ENCODE measurements around the gene ANTKMT.

The ANTKMT gene

GRCh38 chr16:700684-701584 lies 20.0 kb upstream of the ANTKMT start:
- peak; percentile 92 for DNase-seq (ENCODE audit: low spot score)

- DNase-seq (ENCODE audit: low spot score): no peak
Observed at GRCh38 chr16:702341-702740, 18.6 kb upstream of the ANTKMT start.

- no peak for DNase-seq (ENCODE audit: low spot score)
Observed at GRCh38 chr16:703406-703805, 17.5 kb upstream of the ANTKMT start.

- no peak for DNase-seq (ENCODE audit: low spot score)
Observed at GRCh38 chr16:704047-704446, 16.9 kb upstream of the ANTKMT start.

GRCh38 chr16:704552-705380 lies 16.2 kb upstream of the ANTKMT start:
- DNase-seq (ENCODE audit: low spot score): no peak

GRCh38 chr16:705431-706188 lies 15.3 kb upstream of the ANTKMT start, which contains the start of gene FBXL16:
Gene FBXL16 (minus strand): TSS chr16:705801. CDS start chr16:697405, 8,396 bp downstream.
- peak; percentile 81 for DNase-seq (ENCODE audit: low spot score)

- DNase-seq (ENCODE audit: low spot score): peak; percentile 35
Observed at GRCh38 chr16:706189-707061, 14.5 kb upstream of the ANTKMT start.

- no peak for DNase-seq (ENCODE audit: low spot score)
Observed at GRCh38 chr16:707062-707538, 13.8 kb upstream of the ANTKMT start.

GRCh38 chr16:708019-708418 lies 12.9 kb upstream of the ANTKMT start:
- DNase-seq (ENCODE audit: low spot score): no peak

GRCh38 chr16:708959-709358 lies 12.0 kb upstream of the ANTKMT start:
- DNase-seq (ENCODE audit: low spot score): no peak

- peak; percentile 74 for DNase-seq (ENCODE audit: low spot score)
Observed at GRCh38 chr16:709566-710499, 11.1 kb upstream of the ANTKMT start.

- DNase-seq (ENCODE audit: low spot score): no peak
Observed at GRCh38 chr16:710500-711075, 10.4 kb upstream of the ANTKMT start.

GRCh38 chr16:711084-711483 lies 9.9 kb upstream of the ANTKMT start:
- DNase-seq (ENCODE audit: low spot score): no peak

- DNase-seq (ENCODE audit: low spot score): peak; percentile 91
Observed at GRCh38 chr16:711548-712320, 9.2 kb upstream of the ANTKMT start.

- peak; percentile 40 for DNase-seq (ENCODE audit: low spot score)
Observed at GRCh38 chr16:712740-713250, 8.2 kb upstream of the ANTKMT start.

- DNase-seq (ENCODE audit: low spot score): no peak
Observed at GRCh38 chr16:714079-714478, 6.9 kb upstream of the ANTKMT start.

- peak; percentile 94 for DNase-seq (ENCODE audit: low spot score)
Observed at GRCh38 chr16:714558-715476, 6.1 kb upstream of the ANTKMT start, which contains the start of gene METRN. Gene METRN (plus strand): TSS chr16:715118. CDS start chr16:715290, 172 bp downstream.

Data from iPS-NIHi11 (cell line).